ENCODE results near the gene DUSP19.
A peak's percentile ranks its signal among the peaks of the same experiment; 100 is the strongest.

DUSP19 gene

DNA sequence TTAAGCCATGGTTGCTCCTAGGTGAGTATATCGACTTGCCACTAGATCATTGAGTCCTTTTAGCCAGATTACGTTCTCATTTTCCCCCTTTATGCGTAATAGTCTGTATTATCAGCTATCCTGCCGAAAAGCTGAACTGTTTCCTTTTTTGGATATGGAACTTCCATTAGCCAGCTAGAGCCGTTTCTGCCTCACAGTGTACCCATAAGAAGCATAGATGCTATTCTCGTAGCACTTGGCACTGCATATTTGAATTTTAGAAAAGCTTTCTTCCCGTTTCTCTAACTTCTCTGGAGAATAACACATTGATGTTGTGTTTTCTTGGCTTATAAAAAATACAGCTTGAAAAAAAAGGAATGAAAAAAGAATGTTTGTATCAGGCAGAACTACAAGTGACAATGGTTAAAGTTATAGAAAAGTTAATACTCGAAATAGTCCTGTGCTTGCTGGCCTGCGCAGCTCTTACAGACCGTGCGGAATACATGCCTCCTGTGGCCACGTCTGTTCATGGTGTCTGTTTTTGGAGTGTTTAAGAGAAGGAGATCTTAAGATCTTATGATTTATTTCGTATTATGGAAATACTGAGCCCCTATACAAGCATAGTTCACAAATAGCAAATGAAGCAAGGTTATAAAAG lies 710 bp downstream of the DUSP19 start:
- Histone ChIP-seq H3K9me3 (no peaks in the 10 kb centered on the region), H3K4me1 (no peaks in the 10 kb centered on the region), H3K27me3 (no peaks in the 10 kb centered on the region), H3K4me3 (ENCODE audit: low read depth, low read length) (peak overlapping the region; percentile 87), H3K36me3 (no peaks in the 10 kb centered on the region)
- no peak for DNase-seq
- TF ChIP-seq, protein P1, sequence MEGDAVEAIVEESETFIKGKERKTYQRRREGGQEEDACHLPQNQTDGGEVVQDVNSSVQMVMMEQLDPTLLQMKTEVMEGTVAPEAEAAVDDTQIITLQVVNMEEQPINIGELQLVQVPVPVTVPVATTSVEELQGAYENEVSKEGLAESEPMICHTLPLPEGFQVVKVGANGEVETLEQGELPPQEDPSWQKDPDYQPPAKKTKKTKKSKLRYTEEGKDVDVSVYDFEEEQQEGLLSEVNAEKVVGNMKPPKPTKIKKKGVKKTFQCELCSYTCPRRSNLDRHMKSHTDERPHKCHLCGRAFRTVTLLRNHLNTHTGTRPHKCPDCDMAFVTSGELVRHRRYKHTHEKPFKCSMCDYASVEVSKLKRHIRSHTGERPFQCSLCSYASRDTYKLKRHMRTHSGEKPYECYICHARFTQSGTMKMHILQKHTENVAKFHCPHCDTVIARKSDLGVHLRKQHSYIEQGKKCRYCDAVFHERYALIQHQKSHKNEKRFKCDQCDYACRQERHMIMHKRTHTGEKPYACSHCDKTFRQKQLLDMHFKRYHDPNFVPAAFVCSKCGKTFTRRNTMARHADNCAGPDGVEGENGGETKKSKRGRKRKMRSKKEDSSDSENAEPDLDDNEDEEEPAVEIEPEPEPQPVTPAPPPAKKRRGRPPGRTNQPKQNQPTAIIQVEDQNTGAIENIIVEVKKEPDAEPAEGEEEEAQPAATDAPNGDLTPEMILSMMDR (IDR thresholded peaks at IDR 0.05; ENCODE audit: low read depth, low read length): no peak

DNA sequence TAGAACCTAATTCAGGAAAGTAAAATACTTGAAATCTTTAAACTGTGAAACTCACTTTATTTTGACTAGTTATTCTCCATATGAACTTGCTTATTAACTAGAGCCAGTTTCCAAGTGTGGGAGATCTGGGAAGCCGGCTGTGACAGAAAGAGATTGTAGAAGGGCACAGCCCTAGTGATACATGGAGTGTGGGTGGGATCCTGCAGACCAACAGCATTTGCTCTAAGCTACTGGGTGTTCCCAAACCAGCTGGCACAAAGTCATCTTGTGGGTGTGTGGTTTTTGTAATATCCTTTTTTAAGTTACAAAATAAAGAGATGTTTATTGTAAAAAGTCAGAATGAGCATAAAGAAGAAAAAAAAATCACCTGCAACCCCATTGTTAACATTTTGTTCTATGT lies 3.4 kb downstream of the DUSP19 start:
- H3K36me3 ChIP-seq: no peaks in the 10 kb centered on the region
- H3K9me3 ChIP-seq: no peaks in the 10 kb centered on the region
- TF ChIP-seq, protein P1 (IDR thresholded peaks at IDR 0.05; ENCODE audit: low read depth, low read length): no peak
- no peak for DNase-seq
- H3K4me3 ChIP-seq (ENCODE audit: low read depth, low read length): no peak overlapping the region
- H3K27me3 ChIP-seq: no peaks in the 10 kb centered on the region
- no peaks in the 10 kb centered on the region for H3K4me1 ChIP-seq

DNA sequence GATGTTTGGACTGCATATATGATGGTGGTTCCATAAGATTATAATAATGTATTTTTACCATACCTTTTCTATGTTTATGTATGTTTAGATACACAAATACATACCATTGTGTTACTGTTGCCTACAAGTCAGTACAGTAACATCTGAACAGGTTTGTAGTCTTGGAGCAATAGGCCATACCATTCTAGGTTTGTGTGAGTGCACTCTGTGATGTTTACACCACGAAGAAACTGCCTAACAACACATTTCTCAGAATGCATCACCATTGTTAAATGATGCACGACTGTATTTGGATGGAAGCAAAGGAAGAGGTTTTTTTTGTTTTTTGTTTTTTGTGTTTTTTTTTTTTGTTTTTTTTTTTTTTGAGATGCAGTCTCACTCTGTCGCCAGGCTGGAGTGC lies 9.5 kb downstream of the DUSP19 start:
- Histone ChIP-seq H3K27me3 (no peaks in the 10 kb centered on the region), H3K4me1 (no peaks in the 10 kb centered on the region), H3K4me3 (ENCODE audit: low read depth, low read length) (no peak overlapping the region), H3K9me3 (no peaks in the 10 kb centered on the region), H3K36me3 (no peaks in the 10 kb centered on the region)
- no peak for DNase-seq
- TF ChIP-seq, protein P1 (IDR thresholded peaks at IDR 0.05; ENCODE audit: low read depth, low read length): no peak

DNA sequence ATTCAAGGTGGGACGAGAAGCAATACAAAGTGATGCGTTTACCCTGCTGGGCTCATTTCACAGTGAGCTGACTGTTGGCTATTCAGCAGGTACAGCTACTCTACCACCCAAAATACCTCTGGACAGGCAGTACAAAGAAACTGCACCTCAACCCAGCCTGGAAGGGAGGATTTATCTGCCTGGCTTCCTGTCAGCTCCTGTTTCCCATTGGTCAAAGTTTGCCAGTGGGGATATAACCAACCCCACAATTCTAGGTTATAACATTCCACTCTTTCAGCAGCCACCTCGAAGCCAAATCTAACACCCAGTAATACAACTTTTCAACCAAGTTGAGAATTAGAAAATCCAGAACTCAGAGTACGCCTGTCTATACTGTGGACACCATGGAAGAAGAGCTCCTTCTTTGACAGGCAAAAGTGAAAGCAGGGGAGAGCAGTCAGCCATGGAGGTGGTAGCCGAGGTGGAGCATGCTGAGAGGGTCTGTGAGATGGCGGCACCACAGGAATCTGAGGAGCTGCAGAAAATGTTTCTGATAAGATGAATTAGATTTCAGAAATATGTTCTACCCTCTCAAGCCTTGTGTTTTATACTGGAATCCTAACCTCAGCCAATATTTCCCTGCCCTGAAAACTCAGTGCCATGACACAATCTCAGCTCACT lies 10.8 kb downstream of the DUSP19 start:
- no peak for DNase-seq
- H3K4me3 ChIP-seq (ENCODE audit: low read depth, low read length): no peak overlapping the region
- H3K27me3 ChIP-seq: no peaks in the 10 kb centered on the region
- H3K9me3 ChIP-seq: no peaks in the 10 kb centered on the region
- H3K4me1 ChIP-seq: no peaks in the 10 kb centered on the region
- H3K36me3 ChIP-seq: no peaks in the 10 kb centered on the region
- TF ChIP-seq, protein P1 (IDR thresholded peaks at IDR 0.05; ENCODE audit: low read depth, low read length): no peak

DNA sequence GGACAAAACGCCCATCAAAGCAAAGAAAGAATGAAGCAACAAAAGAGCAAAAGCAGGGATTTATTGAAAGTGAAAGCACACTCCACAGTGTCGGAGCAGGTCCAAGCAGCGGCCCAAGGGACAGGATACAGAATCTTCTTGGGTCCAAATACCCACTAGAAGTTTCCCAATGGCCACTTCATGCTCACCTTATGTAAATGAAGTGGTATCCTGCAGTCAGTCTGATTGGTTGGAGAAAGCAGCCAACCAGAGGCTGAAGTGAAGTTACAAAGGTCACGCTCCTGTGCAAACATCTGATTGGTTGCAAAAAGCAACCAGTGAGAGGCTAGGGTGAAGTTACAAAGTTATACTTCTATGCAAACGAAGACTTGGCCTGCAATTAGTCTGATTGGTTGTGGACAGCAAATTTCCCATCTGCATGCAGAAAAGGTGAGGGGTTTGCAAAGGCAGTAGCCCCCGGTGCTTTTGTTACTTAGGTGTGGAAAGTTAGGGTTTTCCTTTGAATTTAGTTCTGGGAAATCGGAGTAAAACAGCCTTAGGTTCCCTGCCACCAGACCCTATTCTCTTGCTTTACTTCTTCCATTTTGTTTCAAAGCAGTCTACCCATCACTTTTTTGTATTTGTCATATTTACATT lies 12.9 kb downstream of the DUSP19 start:
- no peaks in the 10 kb centered on the region for H3K9me3 ChIP-seq
- no peak for DNase-seq
- no peak overlapping the region for H3K4me3 ChIP-seq (ENCODE audit: low read depth, low read length)
- H3K4me1 ChIP-seq: no peaks in the 10 kb centered on the region
- no peaks in the 10 kb centered on the region for H3K27me3 ChIP-seq
- H3K36me3 ChIP-seq: no peaks in the 10 kb centered on the region
- TF ChIP-seq, protein P1 (IDR thresholded peaks at IDR 0.05; ENCODE audit: low read depth, low read length): no peak

DNA sequence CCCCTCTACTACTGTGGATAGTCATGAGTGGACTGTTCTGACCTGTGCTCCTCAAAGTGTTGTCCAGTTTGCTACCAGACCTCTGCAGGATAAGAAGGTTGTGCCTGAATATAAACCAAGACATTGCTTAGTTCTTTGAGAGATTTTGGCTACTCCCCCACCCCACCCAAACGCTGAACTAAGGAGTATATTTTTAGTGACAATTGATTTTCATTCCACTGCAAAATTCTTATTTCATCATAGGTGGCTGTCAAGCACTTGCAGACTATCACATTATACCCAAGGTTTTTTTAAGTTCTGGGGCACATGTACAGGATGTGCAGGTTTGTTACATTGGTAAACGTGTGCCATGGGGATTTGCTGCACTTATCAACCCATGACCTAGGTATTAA lies 13.4 kb downstream of the DUSP19 start:
- Histone ChIP-seq H3K27me3 (no peaks in the 10 kb centered on the region), H3K36me3 (no peaks in the 10 kb centered on the region), H3K9me3 (no peaks in the 10 kb centered on the region), H3K4me1 (no peaks in the 10 kb centered on the region), H3K4me3 (ENCODE audit: low read depth, low read length) (no peak overlapping the region)
- TF ChIP-seq, protein P1 (IDR thresholded peaks at IDR 0.05; ENCODE audit: low read depth, low read length): no peak
- no peak for DNase-seq

Measured in BE2C (cell line).